A673 (cell line): Measurements from ENCODE around the gene PHF1.

Experiments used
- EZH2 ChIP-seq: fragments of 200-600 bp; sonication (generic); IDR thresholded peaks from 2 replicates; pipeline ENCODE4 v1.6.1; 2017; ENCODE audit warnings: borderline replicate concordance, low read depth, mild to moderate bottlenecking, mixed read lengths, antibody characterized with exemption, low read length; ENCODE audit not compliant: poor library complexity, severe bottlenecking
- TF ChIP-seq, protein P1 (sequence below): fragments of 300-800, 200-600 bp; sonication (generic); conservative IDR thresholded peaks from 2 replicates; pipeline ENCODE4 v1.5.1; 2017; ENCODE audit warnings: low read depth, mild to moderate bottlenecking, antibody characterized with exemption, low read length, moderate library complexity, mixed read lengths

DNA sequence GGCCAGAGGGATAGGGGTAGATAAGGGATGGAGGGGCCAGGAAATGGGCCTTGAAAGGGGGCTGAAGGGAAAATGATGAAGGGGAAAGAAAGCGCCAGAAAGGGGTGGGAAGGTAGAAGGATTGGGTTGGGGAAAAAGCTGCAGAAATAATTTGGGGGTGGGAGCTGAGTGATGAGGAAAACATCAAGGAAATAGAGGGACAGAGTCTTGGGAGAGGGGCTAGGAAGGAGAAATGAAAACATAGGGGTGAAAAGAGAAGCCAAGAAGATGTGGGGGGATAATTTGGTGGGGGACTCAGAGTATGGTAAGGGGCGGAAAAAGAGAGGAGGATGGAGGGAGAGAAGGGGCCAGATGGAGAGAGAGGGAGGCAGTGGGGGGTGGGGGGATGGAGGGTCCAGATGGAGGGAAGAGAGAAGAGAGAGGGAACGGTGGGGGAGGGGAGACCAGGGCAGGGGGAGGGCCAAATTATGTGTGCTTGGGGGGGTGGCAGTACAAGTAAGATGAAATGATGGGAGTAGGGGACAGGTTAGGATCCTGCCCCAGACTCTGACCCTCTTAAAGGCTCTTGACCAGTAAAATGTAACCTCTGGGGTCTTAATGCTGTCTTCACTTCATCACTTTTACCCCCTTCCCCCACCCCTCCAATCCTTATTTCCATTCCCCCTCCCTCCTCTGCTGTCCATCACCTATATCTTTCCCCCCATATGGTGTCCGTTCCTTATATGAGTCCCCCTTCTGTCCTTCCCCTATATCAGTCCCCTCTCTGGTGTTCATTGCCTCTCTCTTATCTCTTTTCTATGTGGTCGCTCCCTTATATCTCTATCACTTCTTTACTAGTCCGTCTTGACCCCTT lies 9.9 kb downstream of the PHF1 start:
- TF ChIP-seq, protein P1, sequence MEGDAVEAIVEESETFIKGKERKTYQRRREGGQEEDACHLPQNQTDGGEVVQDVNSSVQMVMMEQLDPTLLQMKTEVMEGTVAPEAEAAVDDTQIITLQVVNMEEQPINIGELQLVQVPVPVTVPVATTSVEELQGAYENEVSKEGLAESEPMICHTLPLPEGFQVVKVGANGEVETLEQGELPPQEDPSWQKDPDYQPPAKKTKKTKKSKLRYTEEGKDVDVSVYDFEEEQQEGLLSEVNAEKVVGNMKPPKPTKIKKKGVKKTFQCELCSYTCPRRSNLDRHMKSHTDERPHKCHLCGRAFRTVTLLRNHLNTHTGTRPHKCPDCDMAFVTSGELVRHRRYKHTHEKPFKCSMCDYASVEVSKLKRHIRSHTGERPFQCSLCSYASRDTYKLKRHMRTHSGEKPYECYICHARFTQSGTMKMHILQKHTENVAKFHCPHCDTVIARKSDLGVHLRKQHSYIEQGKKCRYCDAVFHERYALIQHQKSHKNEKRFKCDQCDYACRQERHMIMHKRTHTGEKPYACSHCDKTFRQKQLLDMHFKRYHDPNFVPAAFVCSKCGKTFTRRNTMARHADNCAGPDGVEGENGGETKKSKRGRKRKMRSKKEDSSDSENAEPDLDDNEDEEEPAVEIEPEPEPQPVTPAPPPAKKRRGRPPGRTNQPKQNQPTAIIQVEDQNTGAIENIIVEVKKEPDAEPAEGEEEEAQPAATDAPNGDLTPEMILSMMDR: no peak
- TF ChIP-seq EZH2: no peak
